ENCODE results near the gene LPP.

Gene LPP

GRCh38 chr3:188721990-188722389 is 568.0 kb downstream of the LPP start:
- Histone ChIP-seq H3K4me2 (ENCODE audit: insufficient read depth, low read length) (no peak overlapping the region), H3K36me3 (ENCODE audit: insufficient read depth, low read length) (no peaks in the 10 kb centered on the region), H2AFZ (ENCODE audit: low read depth, low read length) (no peak overlapping the region), H3K9ac (ENCODE audit: low read depth, low read length) (no peak overlapping the region), H4K20me1 (ENCODE audit: insufficient read depth, low read length) (no peaks in the 10 kb centered on the region), H3K79me2 (ENCODE audit: insufficient read depth, low read length) (no peaks in the 10 kb centered on the region), H3K9me3 (ENCODE audit: insufficient read depth, low read length, severe bottlenecking) (no peaks in the 10 kb centered on the region), H3K4me1 (ENCODE audit: insufficient read depth, low read length) (no peaks in the 10 kb centered on the region), H3K27ac (ENCODE audit: low read length) (no peak overlapping the region), H3K27me3 (ENCODE audit: insufficient read depth, low read length, poor library complexity) (no peaks in the 10 kb centered on the region), H3K4me3 (ENCODE audit: low read depth in 1 of 2, low read length in 2 of 2) (no peak overlapping the region)
- ATAC-seq (ENCODE audit: insufficient read depth, low read depth) = no peak
- TF ChIP-seq EZH2 (IDR thresholded peaks at IDR 0.05; ENCODE audit: borderline replicate concordance, low read depth, low read length, severe bottlenecking) (no peak), CTCF (IDR thresholded peaks at IDR 0.05; ENCODE audit: borderline replicate concordance, extremely low read depth, low read length, poor library complexity, severe bottlenecking) (no peak)
- DNase-seq = no peak

GRCh38 chr3:188722963-188723362 is 569.0 kb downstream of the LPP start:
- H3K27me3 ChIP-seq (ENCODE audit: insufficient read depth, low read length, poor library complexity) = no peaks in the 10 kb centered on the region
- H3K9ac ChIP-seq (ENCODE audit: low read depth, low read length) = no peak overlapping the region
- H3K4me2 ChIP-seq (ENCODE audit: insufficient read depth, low read length) = no peak overlapping the region
- H3K79me2 ChIP-seq (ENCODE audit: insufficient read depth, low read length) = no peaks in the 10 kb centered on the region
- TF ChIP-seq EZH2 (IDR thresholded peaks at IDR 0.05; ENCODE audit: borderline replicate concordance, low read depth, low read length, severe bottlenecking) (no peak), CTCF (IDR thresholded peaks at IDR 0.05; ENCODE audit: borderline replicate concordance, extremely low read depth, low read length, poor library complexity, severe bottlenecking) (no peak)
- ATAC-seq (ENCODE audit: insufficient read depth, low read depth) = no peak
- no peak overlapping the region for H3K4me3 ChIP-seq (ENCODE audit: low read depth in 1 of 2, low read length in 2 of 2)
- no peak overlapping the region for H2AFZ ChIP-seq (ENCODE audit: low read depth, low read length)
- DNase-seq = no peak
- H3K4me1 ChIP-seq (ENCODE audit: insufficient read depth, low read length) = no peaks in the 10 kb centered on the region
- no peak overlapping the region for H3K27ac ChIP-seq (ENCODE audit: low read length)
- no peaks in the 10 kb centered on the region for H3K9me3 ChIP-seq (ENCODE audit: insufficient read depth, low read length, severe bottlenecking)
- H4K20me1 ChIP-seq (ENCODE audit: insufficient read depth, low read length) = no peaks in the 10 kb centered on the region
- H3K36me3 ChIP-seq (ENCODE audit: insufficient read depth, low read length) = no peaks in the 10 kb centered on the region

- Histone ChIP-seq H3K9me3 (ENCODE audit: insufficient read depth, low read length, severe bottlenecking) (no peaks in the 10 kb centered on the region), H3K4me2 (ENCODE audit: insufficient read depth, low read length) (no peak overlapping the region), H3K27me3 (ENCODE audit: insufficient read depth, low read length, poor library complexity) (no peaks in the 10 kb centered on the region), H3K4me3 (ENCODE audit: low read depth in 1 of 2, low read length in 2 of 2) (no peak overlapping the region), H3K9ac (ENCODE audit: low read depth, low read length) (no peak overlapping the region), H3K4me1 (ENCODE audit: insufficient read depth, low read length) (0 out of 2 replicates have a peak, but pooled peaks cover 4% of the 10 kb centered on the region), H3K27ac (ENCODE audit: low read length) (no peak overlapping the region), H3K36me3 (ENCODE audit: insufficient read depth, low read length) (no peaks in the 10 kb centered on the region), H2AFZ (ENCODE audit: low read depth, low read length) (no peak overlapping the region), H3K79me2 (ENCODE audit: insufficient read depth, low read length) (no peaks in the 10 kb centered on the region), H4K20me1 (ENCODE audit: insufficient read depth, low read length) (no peaks in the 10 kb centered on the region)
- DNase-seq (no peak), ATAC-seq (ENCODE audit: insufficient read depth, low read depth) (no peak)
- TF ChIP-seq CTCF (IDR thresholded peaks at IDR 0.05; ENCODE audit: borderline replicate concordance, extremely low read depth, low read length, poor library complexity, severe bottlenecking) (no peak), EZH2 (IDR thresholded peaks at IDR 0.05; ENCODE audit: borderline replicate concordance, low read depth, low read length, severe bottlenecking) (no peak)
Observed at GRCh38 chr3:188727052-188727451, 573.1 kb downstream of the LPP start.

GRCh38 chr3:188728371-188728896 is 574.5 kb downstream of the LPP start:
- Histone ChIP-seq H3K9ac (ENCODE audit: low read depth, low read length) (no peak overlapping the region), H3K4me3 (ENCODE audit: low read depth in 1 of 2, low read length in 2 of 2) (no peak overlapping the region), H2AFZ (ENCODE audit: low read depth, low read length) (no peak overlapping the region), H3K27ac (ENCODE audit: low read length) (no peak overlapping the region), H3K36me3 (ENCODE audit: insufficient read depth, low read length) (no peaks in the 10 kb centered on the region), H3K4me1 (ENCODE audit: insufficient read depth, low read length) (0 out of 2 replicates have a peak, but pooled peaks cover 4% of the 10 kb centered on the region), H3K79me2 (ENCODE audit: insufficient read depth, low read length) (no peaks in the 10 kb centered on the region), H3K27me3 (ENCODE audit: insufficient read depth, low read length, poor library complexity) (no peaks in the 10 kb centered on the region), H3K9me3 (ENCODE audit: insufficient read depth, low read length, severe bottlenecking) (no peaks in the 10 kb centered on the region), H3K4me2 (ENCODE audit: insufficient read depth, low read length) (no peak overlapping the region), H4K20me1 (ENCODE audit: insufficient read depth, low read length) (no peaks in the 10 kb centered on the region)
- TF ChIP-seq CTCF (IDR thresholded peaks at IDR 0.05; ENCODE audit: borderline replicate concordance, extremely low read depth, low read length, poor library complexity, severe bottlenecking) = no peak
- no peak for TF ChIP-seq EZH2 (IDR thresholded peaks at IDR 0.05; ENCODE audit: borderline replicate concordance, low read depth, low read length, severe bottlenecking)
- ATAC-seq (ENCODE audit: insufficient read depth, low read depth) (no peak), DNase-seq (no peak)

Data from DND-41 (cell line).